ENCODE results near the gene ZRANB2.

GRCh38 chr1:71071720-71072119, 9.1 kb downstream of the ZRANB2 start:
- TF ChIP-seq POLR2AphosphoS5 (IDR thresholded peaks at IDR 0.05) (no peak), CTCF (IDR thresholded peaks at IDR 0.05) (no peak), EP300 (IDR thresholded peaks at IDR 0.05) (no peak)

All from sigmoid colon (tissue), 4 donors.